K562 (cell line): ENCODE data around the gene PRRG4.

ENCODE experiments used
- KLF1 ChIP-seq: fragments of 450-650 bp; IDR thresholded peaks from 2 replicates; pipeline ENCODE4 v1.6.1; 2016; ENCODE audit warnings: missing genetic modification characterization, missing compliant biosample characterization
- SMAD3 ChIP-seq: fragments of 450-650 bp; formaldehyde crosslinking; conservative IDR thresholded peaks from 2 replicates; pipeline ENCODE4 v1.4.0; 2020; ENCODE audit warnings: mild to moderate bottlenecking
- ZBED1 ChIP-seq: IDR thresholded peaks from 2 replicates; pipeline ENCODE4 v1.6.1; 2014
- TF ChIP-seq, protein P1 (sequence below), 3 experiments: IDR thresholded peaks in 2 of 3; conservative IDR thresholded peaks in 1 of 3; 2 replicates each; pipeline ENCODE4 v1.5.1; 2011 to 2012; ENCODE audit warnings: low read length in 3 of 3, mild to moderate bottlenecking in 3 of 3, control low read depth in 2 of 3, improper control_type of control experiment in 1 of 3, inconsistent platforms in 1 of 3, low read depth in 1 of 3, mixed read lengths in 1 of 3, moderate library complexity in 1 of 3; ENCODE audit not compliant: insufficient read depth in 2 of 3

DNA sequence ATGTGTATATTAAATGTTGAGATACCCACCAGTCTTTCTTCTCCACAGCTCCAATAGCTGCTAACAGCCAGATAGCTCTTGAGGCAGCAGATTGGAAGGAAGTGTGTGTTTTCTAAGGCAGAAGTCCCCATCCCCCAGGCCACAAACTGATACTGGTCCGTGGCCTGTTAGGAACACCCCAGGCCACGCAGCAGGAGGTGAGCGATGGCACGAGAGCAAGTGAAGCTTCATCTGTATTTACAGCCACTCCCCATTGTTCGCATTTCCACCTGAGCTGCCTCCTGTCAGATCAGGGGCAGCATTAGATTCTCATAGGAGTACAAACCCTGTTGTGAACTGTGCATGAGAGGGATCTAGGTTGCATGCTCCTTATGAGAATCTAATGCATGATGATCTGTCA lies 48.0 kb upstream of the PRRG4 start:
- TF ChIP-seq KLF1 (tag) (no peak), ZBED1 (no peak), SMAD3 (CRISPR knock-in tag) (no peak)
- TF ChIP-seq, protein P1, sequence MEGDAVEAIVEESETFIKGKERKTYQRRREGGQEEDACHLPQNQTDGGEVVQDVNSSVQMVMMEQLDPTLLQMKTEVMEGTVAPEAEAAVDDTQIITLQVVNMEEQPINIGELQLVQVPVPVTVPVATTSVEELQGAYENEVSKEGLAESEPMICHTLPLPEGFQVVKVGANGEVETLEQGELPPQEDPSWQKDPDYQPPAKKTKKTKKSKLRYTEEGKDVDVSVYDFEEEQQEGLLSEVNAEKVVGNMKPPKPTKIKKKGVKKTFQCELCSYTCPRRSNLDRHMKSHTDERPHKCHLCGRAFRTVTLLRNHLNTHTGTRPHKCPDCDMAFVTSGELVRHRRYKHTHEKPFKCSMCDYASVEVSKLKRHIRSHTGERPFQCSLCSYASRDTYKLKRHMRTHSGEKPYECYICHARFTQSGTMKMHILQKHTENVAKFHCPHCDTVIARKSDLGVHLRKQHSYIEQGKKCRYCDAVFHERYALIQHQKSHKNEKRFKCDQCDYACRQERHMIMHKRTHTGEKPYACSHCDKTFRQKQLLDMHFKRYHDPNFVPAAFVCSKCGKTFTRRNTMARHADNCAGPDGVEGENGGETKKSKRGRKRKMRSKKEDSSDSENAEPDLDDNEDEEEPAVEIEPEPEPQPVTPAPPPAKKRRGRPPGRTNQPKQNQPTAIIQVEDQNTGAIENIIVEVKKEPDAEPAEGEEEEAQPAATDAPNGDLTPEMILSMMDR (IDR thresholded peaks at IDR 0.05 in 2 of 3, conservative IDR thresholded peaks at IDR 0.05 in 1 of 3; ENCODE audit: insufficient read depth in 2 of 3, low read depth in 1 of 3, low read length in 3 of 3): no peak
